Karpas-422 (cell line): ENCODE measurements around the gene GATA2. TPM values are rescaled to one million over a fixed set of nuclear protein-coding genes. Genes with fewer than 3 reads are reported as not detected.

Experiments used
- DNase-seq: peaks from one replicate; pipeline ENCODE4 v3.0.0-alpha.2; 2015
- H2AFZ ChIP-seq: fragments of 200-600 bp; sonication (generic); 2 replicates; pipeline ENCODE4 v1.6.1; 2014; ENCODE audit warnings: antibody characterized with exemption, low read length, mixed read lengths
- H3K27ac ChIP-seq: fragments of 200-600 bp; sonication (generic); 2 replicates; pipeline ENCODE4 v1.5.1; 2014; ENCODE audit warnings: mild to moderate bottlenecking, low read length, moderate library complexity
- H3K27me3 ChIP-seq: fragments of 200-600 bp; sonication (generic); 2 replicates; pipeline ENCODE4 v1.6.1; 2014; ENCODE audit warnings: low read length, mixed read lengths
- H3K36me3 ChIP-seq: fragments of 200-600 bp; sonication (generic); 2 replicates; pipeline ENCODE4 v1.6.1; 2014; ENCODE audit warnings: low read length, mixed read lengths; ENCODE audit not compliant: insufficient read depth
- H3K4me1 ChIP-seq: fragments of 200-600 bp; sonication (generic); 2 replicates; pipeline ENCODE4 v1.6.1; 2014; ENCODE audit warnings: mild to moderate bottlenecking, low read length, mixed read lengths
- H3K4me2 ChIP-seq: fragments of 200-600 bp; sonication (generic); 2 replicates; pipeline ENCODE4 v1.6.1; 2014; ENCODE audit warnings: low read length, low read depth, mild to moderate bottlenecking; ENCODE audit not compliant: poor library complexity, severe bottlenecking
- H3K4me3 ChIP-seq: fragments of 200-600 bp; sonication (generic); 2 replicates; pipeline ENCODE4 v1.5.1; 2014; ENCODE audit warnings: mild to moderate bottlenecking, antibody characterized with exemption, low read length, mixed read lengths
- H3K79me2 ChIP-seq: fragments of 200-600 bp; sonication (generic); 2 replicates; pipeline ENCODE4 v1.6.1; 2014; ENCODE audit warnings: mild to moderate bottlenecking, low read length, mixed read lengths
- H3K9ac ChIP-seq: fragments of 200-600 bp; sonication (generic); 2 replicates; pipeline ENCODE4 v1.6.0; 2014; ENCODE audit warnings: low read length
- H3K9me2 ChIP-seq: fragments of 200-600 bp; sonication (generic), shearing (Covaris generic); replicated peaks from 2 replicates; pipeline ENCODE4 v1.6.0; 2014; ENCODE audit warnings: mild to moderate bottlenecking, low read length, moderate library complexity; ENCODE audit not compliant: insufficient read depth
- H3K9me3 ChIP-seq: fragments of 300-700, 200-600 bp; sonication (generic); 2 replicates; pipeline ENCODE4 v1.6.1; 2014; ENCODE audit warnings: low read length, mixed read lengths
- H4K20me1 ChIP-seq: fragments of 200-600 bp; sonication (generic); 2 replicates; pipeline ENCODE4 v1.6.1; 2014; ENCODE audit warnings: mild to moderate bottlenecking, antibody characterized with exemption, low read length, low read depth; ENCODE audit not compliant: insufficient read depth
- total RNA-seq: library from RNA; depleted of rRNA; stranded (reverse); fragments of >200 nt; shearing (Covaris generic); gene quantifications from 2 replicates; pipeline ENCODE4 v1.2.3, GENCODE V29; 2014; ENCODE audit warnings: low replicate concordance

Gene GATA2
- total RNA-seq, 1 experiment from 2014 or later = not detected

DNA sequence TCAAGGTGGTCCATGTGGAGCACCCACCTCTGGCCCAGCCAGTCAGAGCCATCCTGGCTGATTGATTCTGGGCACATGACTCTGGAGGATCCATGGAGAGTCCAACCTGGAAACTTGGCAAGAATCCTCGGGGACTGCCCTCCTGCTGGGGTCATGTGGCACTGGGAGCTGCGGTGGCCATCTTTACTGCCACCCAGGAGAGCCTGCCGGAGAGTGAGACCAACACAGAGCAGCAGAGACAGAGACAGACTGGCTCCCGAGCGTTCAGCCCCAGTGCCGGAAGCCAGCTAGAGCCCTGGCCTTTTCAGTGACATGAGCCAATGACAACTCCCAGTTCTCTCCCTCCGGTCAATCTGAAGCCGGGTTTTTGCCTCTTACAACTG, 11.5 kb upstream of the GATA2 start:
- H3K79me2 ChIP-seq = no peaks in the 10 kb centered on the region
- H3K4me2 ChIP-seq = no peak overlapping the region
- no peaks in the 10 kb centered on the region for H3K9me3 ChIP-seq
- H2AFZ ChIP-seq = no peak overlapping the region
- no peak overlapping the region for H3K9ac ChIP-seq
- no peak for DNase-seq
- no peak overlapping the region for H3K27ac ChIP-seq
- H3K4me3 ChIP-seq = no peak overlapping the region
- H3K27me3 ChIP-seq = no peaks in the 10 kb centered on the region
- H3K4me1 ChIP-seq = no peaks in the 10 kb centered on the region
- H3K36me3 ChIP-seq = no peaks in the 10 kb centered on the region
- H3K9me2 ChIP-seq = no peaks in the 10 kb centered on the region
- H4K20me1 ChIP-seq = no peaks in the 10 kb centered on the region

DNA sequence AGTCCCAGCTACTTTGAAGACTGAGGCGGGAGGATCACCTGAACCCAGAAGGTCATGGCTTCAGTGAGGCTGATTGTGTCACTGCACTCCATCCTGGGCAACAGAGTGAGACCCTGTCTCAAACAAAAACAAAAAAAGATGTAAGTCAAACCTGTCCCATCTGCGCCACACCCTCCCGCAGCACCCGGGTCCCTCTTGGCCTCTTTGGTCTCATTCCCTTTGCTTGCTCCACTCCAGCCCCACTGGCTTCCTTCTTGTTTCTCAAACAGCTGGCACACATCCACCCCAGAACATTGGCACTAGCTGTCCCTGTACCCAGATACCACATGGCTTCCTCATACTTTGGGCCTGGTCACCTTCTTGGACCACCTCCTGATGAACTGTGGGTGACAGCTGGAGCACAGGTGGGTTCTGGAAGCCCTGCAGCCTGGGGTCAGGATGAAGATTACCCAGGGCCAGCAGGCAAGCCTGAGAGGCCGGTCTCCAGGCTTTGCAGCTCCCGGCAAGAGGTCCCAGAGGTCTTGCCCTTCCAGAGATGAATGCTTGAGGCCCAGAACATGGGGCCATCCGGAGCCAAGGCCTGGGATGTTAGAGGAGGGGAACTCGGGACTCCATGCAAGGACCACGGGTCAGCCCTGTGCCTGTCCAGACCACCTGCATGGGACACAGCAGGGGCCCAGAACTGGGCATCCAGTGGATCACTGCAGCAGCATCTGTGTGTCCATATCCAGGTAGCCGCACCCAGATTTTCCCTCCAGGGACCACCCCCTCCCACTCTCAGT, 10.9 kb upstream of the GATA2 start:
- Histone ChIP-seq H3K9me3 (no peaks in the 10 kb centered on the region), H2AFZ (no peak overlapping the region), H3K27me3 (no peaks in the 10 kb centered on the region), H3K27ac (no peak overlapping the region), H3K79me2 (no peaks in the 10 kb centered on the region), H3K9ac (no peak overlapping the region), H4K20me1 (no peaks in the 10 kb centered on the region), H3K36me3 (no peaks in the 10 kb centered on the region), H3K4me3 (no peak overlapping the region), H3K4me2 (no peak overlapping the region), H3K4me1 (no peaks in the 10 kb centered on the region), H3K9me2 (no peaks in the 10 kb centered on the region)
- no peak for DNase-seq

DNA sequence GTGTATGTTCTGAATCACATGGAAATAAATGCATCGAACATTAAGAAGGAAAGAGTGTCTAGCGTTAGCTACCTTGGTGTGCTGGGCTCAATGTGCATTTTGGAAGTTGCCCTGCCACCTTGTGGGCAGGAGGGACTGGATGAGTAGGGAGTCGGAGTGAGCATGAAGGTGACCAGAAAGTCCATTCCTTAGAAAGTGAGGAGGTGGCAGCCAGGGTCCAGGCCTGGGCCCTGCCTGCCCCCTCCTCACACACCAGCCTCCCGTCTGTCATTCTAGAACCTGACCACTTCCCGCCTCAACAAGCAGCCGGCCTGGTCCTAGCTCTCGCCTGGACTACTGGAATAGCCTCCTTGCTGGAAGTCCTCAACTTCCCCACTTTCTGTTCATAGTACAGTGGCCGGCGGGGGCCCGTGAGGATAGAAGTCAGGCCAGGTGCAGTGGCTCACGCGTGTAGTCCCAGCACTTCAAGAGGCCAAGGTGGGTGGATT, 10.2 kb upstream of the GATA2 start:
- no peak overlapping the region for H2AFZ ChIP-seq
- H3K4me2 ChIP-seq = no peak overlapping the region
- no peaks in the 10 kb centered on the region for H4K20me1 ChIP-seq
- H3K4me3 ChIP-seq = no peak overlapping the region
- no peaks in the 10 kb centered on the region for H3K9me3 ChIP-seq
- no peaks in the 10 kb centered on the region for H3K79me2 ChIP-seq
- H3K9me2 ChIP-seq = no peaks in the 10 kb centered on the region
- no peak for DNase-seq
- no peaks in the 10 kb centered on the region for H3K4me1 ChIP-seq
- no peak overlapping the region for H3K27ac ChIP-seq
- no peak overlapping the region for H3K9ac ChIP-seq
- no peaks in the 10 kb centered on the region for H3K36me3 ChIP-seq
- H3K27me3 ChIP-seq = no peaks in the 10 kb centered on the region

DNA sequence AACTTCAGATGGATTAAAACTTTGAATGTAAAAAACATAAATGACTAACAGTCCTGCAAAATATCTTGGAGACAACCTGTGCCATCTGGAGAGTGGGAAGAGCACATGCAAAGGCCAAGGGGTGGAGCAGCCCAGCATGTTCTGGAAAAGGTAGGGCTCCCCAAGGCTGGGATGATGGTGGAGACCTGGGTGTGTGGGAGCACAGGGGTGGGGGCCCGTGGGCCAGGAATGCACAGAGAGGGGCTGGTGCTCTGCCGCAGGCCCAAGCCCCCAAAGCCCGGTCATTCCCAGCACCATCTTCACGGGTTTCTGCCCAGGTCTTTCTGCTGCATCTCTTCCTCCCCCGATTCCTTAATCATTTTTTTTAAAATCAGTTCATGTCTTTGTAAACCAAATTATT, 9.7 kb upstream of the GATA2 start:
- H3K4me3 ChIP-seq = no peak overlapping the region
- H3K27me3 ChIP-seq = no peaks in the 10 kb centered on the region
- H3K27ac ChIP-seq = no peak overlapping the region
- H2AFZ ChIP-seq = no peak overlapping the region
- DNase-seq = no peak
- no peaks in the 10 kb centered on the region for H3K36me3 ChIP-seq
- H3K9me2 ChIP-seq = no peaks in the 10 kb centered on the region
- no peak overlapping the region for H3K4me2 ChIP-seq
- H3K9ac ChIP-seq = no peak overlapping the region
- H3K9me3 ChIP-seq = no peaks in the 10 kb centered on the region
- H3K79me2 ChIP-seq = no peaks in the 10 kb centered on the region
- H4K20me1 ChIP-seq = no peaks in the 10 kb centered on the region
- H3K4me1 ChIP-seq = no peaks in the 10 kb centered on the region

DNA sequence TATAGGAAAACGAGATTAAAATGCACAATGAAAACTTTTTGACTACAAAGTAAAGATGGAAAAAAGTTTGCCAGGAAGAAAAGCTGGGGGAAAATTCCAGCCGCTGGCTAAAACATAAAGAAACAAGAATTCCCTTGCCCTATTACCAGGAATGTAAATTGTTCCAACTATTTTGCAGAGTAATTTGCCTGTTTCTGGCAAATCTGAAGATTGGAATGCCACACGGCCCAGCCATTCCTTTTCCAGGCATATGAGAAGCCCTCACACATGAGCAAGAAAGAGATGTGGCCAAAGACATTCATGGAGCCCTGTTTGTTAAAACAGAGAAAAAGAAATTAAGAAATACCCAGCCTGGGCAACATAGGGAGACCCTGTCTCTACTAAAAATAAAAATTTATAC, 8.4 kb upstream of the GATA2 start:
- Histone ChIP-seq H3K9me2 (no peaks in the 10 kb centered on the region), H3K9ac (no peak overlapping the region), H3K79me2 (no peaks in the 10 kb centered on the region), H3K27me3 (no peaks in the 10 kb centered on the region), H3K4me1 (no peaks in the 10 kb centered on the region), H3K27ac (no peak overlapping the region), H3K4me2 (no peak overlapping the region), H3K4me3 (no peak overlapping the region), H4K20me1 (no peaks in the 10 kb centered on the region), H3K36me3 (no peaks in the 10 kb centered on the region), H3K9me3 (no peaks in the 10 kb centered on the region), H2AFZ (no peak overlapping the region)
- DNase-seq = no peak

DNA sequence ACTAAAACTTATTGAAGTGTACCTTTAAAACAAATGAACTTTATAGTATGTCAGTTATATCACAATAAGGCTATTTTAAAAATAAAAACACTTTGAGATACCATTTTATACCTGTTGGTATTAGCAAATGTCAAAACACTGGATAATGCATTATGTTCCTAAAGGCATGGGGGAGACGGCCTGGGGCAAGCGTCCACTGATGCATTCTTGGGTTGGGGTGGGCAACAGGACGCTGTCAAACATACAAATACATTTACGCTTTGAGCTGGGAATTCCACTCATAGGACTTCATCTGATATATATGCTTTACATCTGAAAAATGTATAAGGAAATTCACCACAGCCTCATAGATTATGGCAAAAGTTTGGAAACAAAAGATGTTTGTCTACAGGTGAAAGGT, 7.6 kb upstream of the GATA2 start:
- no peaks in the 10 kb centered on the region for H3K4me1 ChIP-seq
- no peaks in the 10 kb centered on the region for H3K36me3 ChIP-seq
- H3K4me2 ChIP-seq = no peak overlapping the region
- H3K79me2 ChIP-seq = no peaks in the 10 kb centered on the region
- no peak overlapping the region for H3K9ac ChIP-seq
- H3K4me3 ChIP-seq = no peak overlapping the region
- no peaks in the 10 kb centered on the region for H3K27me3 ChIP-seq
- H3K9me3 ChIP-seq = no peaks in the 10 kb centered on the region
- H4K20me1 ChIP-seq = no peaks in the 10 kb centered on the region
- H2AFZ ChIP-seq = no peak overlapping the region
- H3K27ac ChIP-seq = no peak overlapping the region
- no peaks in the 10 kb centered on the region for H3K9me2 ChIP-seq
- DNase-seq = no peak

DNA sequence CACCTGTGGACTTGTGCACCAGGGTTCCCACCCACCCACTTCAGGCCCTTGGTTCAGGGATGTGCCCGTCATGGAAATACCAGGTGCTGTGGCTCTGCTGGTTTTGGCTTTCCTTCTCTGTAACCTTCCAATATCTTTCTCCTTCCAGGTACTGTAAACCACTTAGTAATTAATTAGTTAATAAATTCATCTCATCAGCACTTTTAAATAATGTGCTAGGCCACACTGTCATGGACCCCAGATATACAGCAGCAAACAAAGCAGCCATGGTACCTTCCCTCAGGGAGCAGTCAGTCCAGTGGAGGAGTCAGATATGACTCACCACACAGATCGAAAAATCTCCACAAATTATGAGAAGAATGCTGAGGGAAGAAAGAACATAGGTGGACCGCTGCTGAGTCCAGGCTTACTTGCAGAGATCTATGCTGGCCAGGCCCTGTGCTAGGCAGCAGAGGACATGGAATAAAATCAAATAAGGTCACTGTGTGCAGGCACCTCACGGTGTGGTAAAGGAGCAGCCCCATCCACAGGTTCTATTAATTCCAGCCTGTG, 6.8 kb upstream of the GATA2 start:
- H3K27me3 ChIP-seq = no peaks in the 10 kb centered on the region
- no peak for DNase-seq
- H3K9ac ChIP-seq = no peak overlapping the region
- H3K9me2 ChIP-seq = no peaks in the 10 kb centered on the region
- no peaks in the 10 kb centered on the region for H3K79me2 ChIP-seq
- no peak overlapping the region for H2AFZ ChIP-seq
- H4K20me1 ChIP-seq = no peaks in the 10 kb centered on the region
- no peak overlapping the region for H3K4me2 ChIP-seq
- H3K4me3 ChIP-seq = no peak overlapping the region
- no peaks in the 10 kb centered on the region for H3K9me3 ChIP-seq
- no peaks in the 10 kb centered on the region for H3K4me1 ChIP-seq
- H3K27ac ChIP-seq = no peak overlapping the region
- H3K36me3 ChIP-seq = no peaks in the 10 kb centered on the region

DNA sequence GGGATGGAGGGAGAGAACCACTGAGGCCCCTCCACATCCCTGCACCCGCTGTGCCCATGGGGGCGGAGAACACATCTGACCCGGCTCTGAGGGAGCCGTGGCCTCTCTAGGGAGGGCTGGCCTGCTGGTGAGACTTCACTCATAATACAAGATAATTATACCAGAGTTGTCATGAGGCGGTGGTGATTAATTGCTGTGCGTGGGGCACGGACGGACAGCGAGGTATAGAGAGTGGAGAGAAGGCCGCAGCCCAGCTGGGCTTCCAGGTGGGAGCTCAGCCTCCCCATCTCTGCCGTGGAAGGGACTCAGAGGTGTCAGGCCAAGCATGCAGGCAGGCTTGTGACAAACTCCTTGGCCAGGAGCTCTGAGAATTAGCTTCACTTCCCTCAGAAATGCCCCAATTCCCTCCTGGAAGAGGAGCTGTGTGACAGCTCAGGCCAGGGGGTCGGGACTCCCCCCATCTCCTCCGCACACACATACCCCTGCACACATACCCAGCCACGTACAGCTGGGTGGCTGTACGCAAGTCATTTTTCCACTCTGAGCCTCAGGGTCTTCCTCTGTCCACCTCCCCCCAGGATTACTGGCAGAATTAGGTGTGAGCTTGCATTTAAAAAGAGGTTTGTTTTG, 6.0 kb upstream of the GATA2 start:
- Histone ChIP-seq H3K4me2 (no peak overlapping the region), H3K4me3 (no peak overlapping the region), H3K27me3 (no peaks in the 10 kb centered on the region), H3K9me2 (no peaks in the 10 kb centered on the region), H4K20me1 (no peaks in the 10 kb centered on the region), H2AFZ (no peak overlapping the region), H3K27ac (no peak overlapping the region), H3K4me1 (no peaks in the 10 kb centered on the region), H3K9ac (no peak overlapping the region), H3K79me2 (no peaks in the 10 kb centered on the region), H3K9me3 (no peaks in the 10 kb centered on the region), H3K36me3 (no peaks in the 10 kb centered on the region)
- no peak for DNase-seq
